IMR-90 (cell line): ENCODE measurements around the gene PTPRC. TPM values are rescaled to one million over a fixed set of nuclear protein-coding genes. Genes with fewer than 3 reads are reported as not detected.
A peak's percentile ranks its signal among the peaks of the same experiment; 100 is the strongest.

Experiments
- ATAC-seq: fragments of 200-7000 bp; cut with Tn5 transposase; 2 replicates; pipeline ENCODE4 v1.9.1; 2020; ENCODE audit warnings: low read depth, mild to moderate bottlenecking, moderate library complexity
- BruUV-seq: library from RNA; stranded (reverse); fragments of 400-500 nt; replicated peaks from 2 replicates; lab custom pipeline; 2021; lab: Mats Ljungman, UMichigan
- CTCF ChIA-PET: fragments of 300-600 bp; formaldehyde crosslinking; extraction: SDS; loops from one replicate; lab custom pipeline; 2021; ENCODE audit warnings: antibody characterized with exemption; lab: Yijun Ruan, JAX
- POLR2A ChIA-PET: fragments of 300-600 bp; sonication (Branson Sonifier 250); formaldehyde crosslinking; loops from one replicate; lab custom pipeline; 2022; ENCODE audit warnings: antibody characterized with exemption; ENCODE audit not compliant: unreplicated experiment; lab: Charles Lee
- DNase-seq: peaks from one replicate; pipeline ENCODE4 v3.0.0; 2013
- H2AFZ ChIP-seq: replicated peaks from 2 replicates; pipeline ENCODE3; 2013; ENCODE audit warnings: low read length, mild to moderate bottlenecking; ENCODE audit not compliant: poor library complexity
- H2AK5ac ChIP-seq: 2 replicates; pipeline ENCODE4 v1.6.1; 2013; ENCODE audit warnings: low read depth, low read length, inconsistent platforms
- H2AK9ac ChIP-seq: replicated peaks from 2 replicates; pipeline ENCODE3; 2013; ENCODE audit warnings: mild to moderate bottlenecking, low read depth, low read length, moderate library complexity; ENCODE audit not compliant: poor library complexity
- H2BK120ac ChIP-seq: 2 replicates; pipeline ENCODE4 v1.6.1; 2013; ENCODE audit warnings: low read depth, low read length, inconsistent platforms
- H2BK15ac ChIP-seq: 3 replicates; pipeline ENCODE4 v1.6.1; 2013; ENCODE audit warnings: low read depth, low read length, inconsistent platforms
- H2BK20ac ChIP-seq: 2 replicates; pipeline ENCODE4 v1.6.1; 2013; ENCODE audit warnings: low read depth, mild to moderate bottlenecking, inconsistent platforms, low read length, moderate library complexity
- H2BK5ac ChIP-seq: 2 replicates; pipeline ENCODE4 v1.6.1; 2013; ENCODE audit warnings: mild to moderate bottlenecking, low read depth, low read length, inconsistent platforms; ENCODE audit not compliant: poor library complexity, severe bottlenecking
- H3K14ac ChIP-seq: replicated peaks from 2 replicates; pipeline ENCODE4 v1.6.1; 2013; ENCODE audit warnings: low read depth, low read length, inconsistent platforms
- H3K18ac ChIP-seq: 2 replicates; pipeline ENCODE4 v1.6.1; 2013; ENCODE audit warnings: low read depth, low read length, control low read depth
- H3K23ac ChIP-seq: 2 replicates; pipeline ENCODE4 v1.6.1; 2013; ENCODE audit warnings: low read depth, low read length, inconsistent platforms
- H3K27ac ChIP-seq: 2 replicates; pipeline ENCODE4 v1.5.1; 2013; ENCODE audit warnings: mild to moderate bottlenecking, control low read depth, low read length; ENCODE audit not compliant: insufficient read depth
- H3K27me3 ChIP-seq: 2 replicates; pipeline ENCODE4 v1.6.1; 2013; ENCODE audit warnings: low read length; ENCODE audit not compliant: control insufficient read depth, insufficient read depth
- H3K36me3 ChIP-seq: 2 replicates; pipeline ENCODE4 v1.6.1; 2013; ENCODE audit warnings: low read length, mixed read lengths; ENCODE audit not compliant: control insufficient read depth, insufficient read depth
- H3K4ac ChIP-seq: 2 replicates; pipeline ENCODE4 v1.6.1; 2013; ENCODE audit warnings: low read depth, low read length, inconsistent platforms
- H3K4me1 ChIP-seq: 2 replicates; pipeline ENCODE4 v1.6.1; 2013; ENCODE audit warnings: low read length, mixed read lengths; ENCODE audit not compliant: control insufficient read depth, insufficient read depth
- H3K4me2 ChIP-seq: 2 replicates; pipeline ENCODE4 v1.6.1; 2013; ENCODE audit warnings: low read depth, mild to moderate bottlenecking, control low read depth, low read length, moderate library complexity
- H3K4me3 ChIP-seq: 2 replicates; pipeline ENCODE4 v1.5.1; 2013; ENCODE audit warnings: low read depth, mild to moderate bottlenecking, control low read depth, low read length, moderate library complexity; ENCODE audit not compliant: insufficient read depth
- H3K56ac ChIP-seq: 2 replicates; pipeline ENCODE4 v1.6.1; 2013; ENCODE audit warnings: low read length, inconsistent platforms; ENCODE audit not compliant: insufficient read depth; ENCODE audit errors: extremely low read depth
- H3K79me1 ChIP-seq, 2 experiments: 2 replicates each; pipeline ENCODE4 v1.6.1; 2013; ENCODE audit warnings: low read length in 2 of 2, inconsistent platforms in 1 of 2, low read depth in 1 of 2
- H3K9ac ChIP-seq: 2 replicates; pipeline ENCODE4 v1.6.1; 2013; ENCODE audit warnings: low read depth, low read length, control low read depth
- H3K9me1 ChIP-seq: 2 replicates; pipeline ENCODE4 v1.6.1; 2013; ENCODE audit warnings: low read length, inconsistent platforms; ENCODE audit not compliant: insufficient read depth
- H3K9me3 ChIP-seq: 2 replicates; pipeline ENCODE4 v1.6.1; 2013; ENCODE audit warnings: low read length; ENCODE audit not compliant: control insufficient read depth, insufficient read depth
- H4K20me1 ChIP-seq: 2 replicates; pipeline ENCODE4 v1.6.1; 2013; ENCODE audit warnings: low read length, inconsistent platforms; ENCODE audit not compliant: insufficient read depth
- H4K5ac ChIP-seq: 2 replicates; pipeline ENCODE4 v1.6.1; 2013; ENCODE audit warnings: mild to moderate bottlenecking, low read depth, low read length, control low read depth
- H4K8ac ChIP-seq, 2 experiments: 2 replicates each; pipeline ENCODE4 v1.6.1; 2013; ENCODE audit warnings: low read depth in 2 of 2, low read length in 2 of 2, control low read depth in 1 of 2, inconsistent platforms in 1 of 2
- H4K91ac ChIP-seq: 2 replicates; pipeline ENCODE4 v1.6.1; 2013; ENCODE audit warnings: low read depth, low read length, inconsistent platforms; ENCODE audit not compliant: insufficient read depth
- ELK1 ChIP-seq: fragments of 150-350 bp; IDR thresholded peaks from 2 replicates; pipeline ENCODE4 v1.6.1; 2016; ENCODE audit warnings: low read depth, mild to moderate bottlenecking, low read length, moderate library complexity, borderline replicate concordance
- MAFK ChIP-seq: IDR thresholded peaks from 2 replicates; pipeline ENCODE4 v1.6.1; 2012; ENCODE audit warnings: low read depth, low read length, improper control_type of control experiment
- NFE2L2 ChIP-seq: fragments of 150-350 bp; IDR thresholded peaks from 2 replicates; pipeline ENCODE4 v1.6.1; 2016; ENCODE audit warnings: low read depth, mild to moderate bottlenecking, low read length
- RCOR1 ChIP-seq: IDR thresholded peaks from 2 replicates; pipeline ENCODE4 v1.6.1; 2012; ENCODE audit warnings: mild to moderate bottlenecking, low read length, improper control_type of control experiment; ENCODE audit not compliant: insufficient replicate concordance
- WGBS, 2 experiments: methylation state at CpG; one replicate each; pipeline versions ENCODE4 v1.1.5 to v1.1.7; 2013; ENCODE audit warnings: missing lambda C conversion rate in 2 of 2; ENCODE audit not compliant: insufficient read length in 1 of 2; ENCODE audit errors: extremely low coverage in 2 of 2; 5-methylcytosine and 5-hydroxymethylcytosine counted together
- dilution Hi-C: fragments of 300-500 bp; cut with HindIII; formaldehyde crosslinking; loops from one replicate; pipeline ENCODE4 v1.14.3; 2018; ENCODE audit warnings: low sequenced_read_pairs; ENCODE audit not compliant: unreplicated experiment
- in situ Hi-C: fragments of 300-500 bp; cut with MboI; formaldehyde crosslinking; loops from 3 replicates; pipeline ENCODE4 v1.14.3; 2019; ENCODE audit warnings: low sequenced_read_pairs, inconsistent platforms, mixed read lengths
- intact Hi-C: fragments of 100-400 bp; cut with micrococcal nuclease; formaldehyde crosslinking; loops from 2 replicates; pipeline ENCODE4 v1.10.0; 2022
- polyA plus RNA-seq, 3 experiments: library from polyadenylated mRNA; depleted of rRNA; stranded (reverse); fragments of >200 nt; gene quantifications; 2 replicates each; pipeline ENCODE4 v1.2.3, GENCODE V29; 2012; ENCODE audit warnings: low replicate concordance in 1 of 3
- total RNA-seq: library from RNA; depleted of rRNA; stranded (reverse); fragments of >200 nt; gene quantifications from 2 replicates; pipeline ENCODE4 v1.2.3, GENCODE V29; 2012

PTPRC gene
- total and polyA plus RNA-seq, 2 of the 4 experiments (the other 2 are of a cell fraction), result not detected

DNA sequence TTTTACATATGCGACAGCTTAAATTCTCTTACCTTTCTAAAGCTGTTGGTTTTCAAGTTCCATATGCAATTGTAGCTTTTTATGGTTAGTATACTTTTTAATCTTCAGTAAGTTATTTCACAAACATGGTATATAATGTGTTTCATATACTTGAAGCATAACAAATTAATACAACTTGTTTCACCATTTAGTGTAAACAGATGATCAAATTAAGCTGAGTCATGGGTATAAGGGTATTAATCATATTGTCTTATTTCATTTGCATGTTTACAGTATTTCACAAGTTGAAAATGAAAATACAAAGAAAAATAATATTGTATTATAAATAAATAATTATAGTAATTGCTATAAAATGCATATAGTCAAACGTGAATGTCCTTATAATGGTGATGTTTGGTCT, 92.1 kb downstream of the PTPRC start:
- Histone ChIP-seq H3K9me3 (no peaks in the 10 kb centered on the region), H4K20me1 (no peaks in the 10 kb centered on the region), H3K23ac (no peak overlapping the region), H3K4ac (no peak overlapping the region), H4K8ac (no peak overlapping the region), H3K9me1 (no peaks in the 10 kb centered on the region), H3K4me3 (no peak overlapping the region), H2BK20ac (no peak overlapping the region), H2AK9ac (no peak overlapping the region), H3K56ac (no peak overlapping the region), H3K4me1 (no peaks in the 10 kb centered on the region), H3K4me2 (no peak overlapping the region), H3K18ac (no peak overlapping the region), H3K14ac (no peak overlapping the region), H4K5ac (no peak overlapping the region), H4K91ac (no peak overlapping the region), H3K27ac (no peak overlapping the region), H3K79me1 (no peaks in the 10 kb centered on the region), H2BK15ac (no peak overlapping the region), H3K27me3 (no peaks in the 10 kb centered on the region), H2BK5ac (no peak overlapping the region), H3K9ac (no peak overlapping the region), H3K36me3 (no peaks in the 10 kb centered on the region), H2AFZ (no peak overlapping the region), H2AK5ac (no peak overlapping the region), H2BK120ac (no peak overlapping the region)
- dilution Hi-C loops (no loop called here), in situ Hi-C loops (no loop called here), intact Hi-C loops (no loop called here)
- TF ChIP-seq NFE2L2 (peak; percentile 73), ELK1 (no peak), MAFK (peak; percentile 54), RCOR1 (no peak)
- POLR2A ChIA-PET, result no interaction called here
- DNase-seq (no peak), ATAC-seq (no peak)
- BruUV-seq, result no TSS peak
- CTCF ChIA-PET, result no interaction called here
- no CpG with 5 or more reads among the region's 2 CpGs for WGBS, 2 experiments
